ENCODE data around the gene ZPR1.
"Not testable (repeated sequence)": the region's sequence is repeated elsewhere in the genome, so short reads cannot be mapped to it uniquely, and the experiment has no call there.

Gene ZPR1

GRCh38 chr11:116801662-116802061 is 13.8 kb upstream of the ZPR1 start:
- H3K4me1 ChIP-seq (ENCODE audit: control insufficient read depth, insufficient read depth, low read length); H3K9me3 ChIP-seq (ENCODE audit: control insufficient read depth, insufficient read depth, low read depth, low read length); H3K27ac ChIP-seq (ENCODE audit: extremely low read depth, low read depth, low read length); H3K36me3 ChIP-seq (ENCODE audit: control insufficient read depth in 2 of 2, insufficient read depth in 1 of 2, low read length in 2 of 2); POLR2A ChIA-PET; H3K4me3 ChIP-seq (ENCODE audit: low read depth, low read length): not testable (repeated sequence)
- CTCF ChIA-PET: interaction anchor here (0.7 to 1.3 kb wide), 3 partner anchors 11 to 304 kb away, joined by 3 to 6 read pairs (median 3); partner anchors contain the start of gene APOA5

DNA sequence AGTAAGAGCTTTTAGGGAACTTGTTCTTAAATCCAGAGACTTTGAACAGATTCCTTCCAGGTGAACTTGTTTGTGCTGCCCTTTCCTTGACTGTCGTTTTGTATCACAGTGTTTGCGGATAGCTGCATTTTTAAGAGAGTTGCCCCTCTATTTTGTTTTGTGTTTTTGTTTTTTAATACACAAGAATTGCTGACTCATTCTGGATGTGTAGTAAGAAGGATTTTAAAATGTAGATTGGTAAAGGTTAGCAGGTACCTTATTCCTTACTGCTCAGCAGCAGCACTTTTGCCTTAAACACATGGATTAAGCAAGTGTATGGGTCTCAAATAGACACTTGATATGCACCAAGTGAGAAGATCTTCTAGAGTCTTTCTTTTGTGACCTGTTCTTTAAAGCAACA is 12.8 kb upstream of the ZPR1 start:
- ChIA-PET CTCF (interaction anchor here (0.6 to 2.8 kb wide), 3 partner anchors 10 to 305 kb away, joined by 3 to 19 read pairs (median 3); partner anchors contain the start of gene APOA5), POLR2A (no interaction called here)
- Histone ChIP-seq H3K4me3 (ENCODE audit: low read depth, low read length) (no peak overlapping the region), H3K4me1 (ENCODE audit: control insufficient read depth, insufficient read depth, low read length) (no peaks in the 10 kb centered on the region), H3K36me3 (ENCODE audit: control insufficient read depth in 2 of 2, insufficient read depth in 1 of 2, low read length in 2 of 2) (no peaks in the 10 kb centered on the region), H3K9me3 (ENCODE audit: control insufficient read depth, insufficient read depth, low read depth, low read length) (no peaks in the 10 kb centered on the region), H3K27ac (ENCODE audit: extremely low read depth, low read depth, low read length) (no peak overlapping the region)
- TF ChIP-seq ZNF114 (tag by site-specific recombination; IDR thresholded peaks at IDR 0.05): no peak
- no peak for TF ChIP-seq ZNF623 (tag by site-specific recombination; IDR thresholded peaks at IDR 0.05)

DNA sequence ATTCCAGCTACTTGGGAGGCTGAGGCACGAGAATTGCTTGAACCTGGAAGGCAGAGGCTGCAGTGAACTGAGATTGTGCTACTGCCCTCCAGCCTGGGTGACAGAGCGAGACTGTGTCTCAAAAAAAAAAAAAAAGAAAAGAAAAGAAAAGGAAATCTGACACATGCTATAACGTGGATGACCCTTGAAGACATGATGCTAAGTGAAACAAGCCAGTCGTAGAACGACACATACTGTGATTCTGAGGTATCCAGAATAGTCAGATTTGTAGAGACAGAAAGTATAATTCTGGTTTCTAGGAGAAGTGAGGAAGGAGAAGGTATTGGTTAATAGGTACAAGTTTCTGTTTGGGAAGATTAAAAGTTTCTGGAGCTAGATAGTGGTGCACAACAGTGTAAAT is 10.5 kb upstream of the ZPR1 start:
- TF ChIP-seq, protein P1, sequence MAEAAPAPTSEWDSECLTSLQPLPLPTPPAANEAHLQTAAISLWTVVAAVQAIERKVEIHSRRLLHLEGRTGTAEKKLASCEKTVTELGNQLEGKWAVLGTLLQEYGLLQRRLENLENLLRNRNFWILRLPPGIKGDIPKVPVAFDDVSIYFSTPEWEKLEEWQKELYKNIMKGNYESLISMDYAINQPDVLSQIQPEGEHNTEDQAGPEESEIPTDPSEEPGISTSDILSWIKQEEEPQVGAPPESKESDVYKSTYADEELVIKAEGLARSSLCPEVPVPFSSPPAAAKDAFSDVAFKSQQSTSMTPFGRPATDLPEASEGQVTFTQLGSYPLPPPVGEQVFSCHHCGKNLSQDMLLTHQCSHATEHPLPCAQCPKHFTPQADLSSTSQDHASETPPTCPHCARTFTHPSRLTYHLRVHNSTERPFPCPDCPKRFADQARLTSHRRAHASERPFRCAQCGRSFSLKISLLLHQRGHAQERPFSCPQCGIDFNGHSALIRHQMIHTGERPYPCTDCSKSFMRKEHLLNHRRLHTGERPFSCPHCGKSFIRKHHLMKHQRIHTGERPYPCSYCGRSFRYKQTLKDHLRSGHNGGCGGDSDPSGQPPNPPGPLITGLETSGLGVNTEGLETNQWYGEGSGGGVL (tag by site-specific recombination; IDR thresholded peaks at IDR 0.05): no peak
- TF ChIP-seq HOXC10 (CRISPR knock-in tag; IDR thresholded peaks at IDR 0.05) (no peak), BCL11B (tag by site-specific recombination; IDR thresholded peaks at IDR 0.05; ENCODE audit: low read depth) (no peak), ZNF10 (tag by site-specific recombination; IDR thresholded peaks at IDR 0.05) (no peak), MYNN (tag by site-specific recombination; IDR thresholded peaks at IDR 0.05; ENCODE audit: borderline replicate concordance) (no peak)
- POLR2A ChIA-PET: no interaction called here

DNA sequence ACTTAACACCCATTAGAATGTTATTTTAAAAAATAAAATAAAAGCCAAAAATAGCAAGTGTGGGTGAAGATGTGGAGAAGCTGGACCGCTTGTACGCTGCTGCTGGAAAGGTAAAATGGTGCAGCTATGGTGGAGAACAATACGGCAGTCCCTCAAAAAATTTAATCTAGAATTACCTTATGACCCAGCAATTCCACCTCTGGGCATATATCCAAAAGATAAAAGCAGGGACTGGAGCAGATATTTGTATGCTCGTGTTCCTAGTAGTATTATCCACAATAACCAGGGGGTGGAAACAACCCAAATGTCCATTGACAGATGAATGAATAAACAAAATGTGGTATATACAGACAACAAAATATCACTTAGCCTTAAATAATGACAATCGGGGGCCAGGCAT is 10.0 kb upstream of the ZPR1 start:
- ChIA-PET POLR2A (no interaction called here), CTCF (no interaction called here)
- H3K4me1 ChIP-seq (ENCODE audit: control insufficient read depth, insufficient read depth, low read length): no peaks in the 10 kb centered on the region
- no peaks in the 10 kb centered on the region for H3K9me3 ChIP-seq (ENCODE audit: control insufficient read depth, insufficient read depth, low read depth, low read length)
- H3K4me3 ChIP-seq (ENCODE audit: low read depth, low read length): no peak overlapping the region
- no peaks in the 10 kb centered on the region for H3K36me3 ChIP-seq (ENCODE audit: control insufficient read depth in 2 of 2, insufficient read depth in 1 of 2, low read length in 2 of 2)
- no peak overlapping the region for H3K27ac ChIP-seq (ENCODE audit: extremely low read depth, low read depth, low read length)
- TF ChIP-seq AEBP2 (tag by site-specific recombination; IDR thresholded peaks at IDR 0.05; ENCODE audit: borderline replicate concordance) (no peak), ZSCAN23 (tag by site-specific recombination; IDR thresholded peaks at IDR 0.05) (no peak), SCRT1 (tag by site-specific recombination; IDR thresholded peaks at IDR 0.05; ENCODE audit: borderline replicate concordance) (no peak), ZNF571 (tag by site-specific recombination; IDR thresholded peaks at IDR 0.05) (no peak), ZBTB21 (tag by site-specific recombination; IDR thresholded peaks at IDR 0.05) (no peak), ZSCAN4 (tag by site-specific recombination; IDR thresholded peaks at IDR 0.05) (no peak), ZNF221 (tag by site-specific recombination; IDR thresholded peaks at IDR 0.05; ENCODE audit: borderline replicate concordance) (no peak), ZNF223 (tag by site-specific recombination; IDR thresholded peaks at IDR 0.05) (no peak)

More for the DNA sequence above, 10.5 kb upstream of the ZPR1 start:
- H3K9me3 ChIP-seq (ENCODE audit: control insufficient read depth, insufficient read depth, low read depth, low read length): no peaks in the 10 kb centered on the region
- no peaks in the 10 kb centered on the region for H3K36me3 ChIP-seq (ENCODE audit: control insufficient read depth in 2 of 2, insufficient read depth in 1 of 2, low read length in 2 of 2)
- CTCF ChIA-PET: interaction anchor here (2.8 kb wide), 1 partner anchor 8 kb away, joined by 19 read pairs; the partner anchor contains the start of gene APOA5
- H3K4me1 ChIP-seq (ENCODE audit: control insufficient read depth, insufficient read depth, low read length): no peaks in the 10 kb centered on the region
- no peak overlapping the region for H3K4me3 ChIP-seq (ENCODE audit: low read depth, low read length)
- H3K27ac ChIP-seq (ENCODE audit: extremely low read depth, low read depth, low read length): no peak overlapping the region
